Measurements from ENCODE around the gene SEMA5A.

GRCh38 chr5:9589049-9589835, 43.4 kb upstream of the SEMA5A start:
- TF ChIP-seq POLR2A (IDR thresholded peaks at IDR 0.05; ENCODE audit: low read length) (no peak), GATA1 (IDR thresholded peaks at IDR 0.05; ENCODE audit: low read depth, low read length) (no peak)

Data from erythroblast (primary cell).